K562 (cell line): ENCODE results near the gene RALGPS1.

ENCODE experiments used
- CREB1 ChIP-seq, 2 experiments: sonication (generic) in 1 of 2; formaldehyde crosslinking in 1 of 2; IDR thresholded peaks; 2 replicates each; pipeline versions ENCODE4 v1.6.1 to v1.8.0; 2012 to 2022; ENCODE audit warnings: inconsistent platforms in 1 of 2, mild to moderate bottlenecking in 1 of 2, missing genetic modification reagents in 1 of 2, moderate library complexity in 1 of 2
- E2F1 ChIP-seq: sonication (generic); formaldehyde crosslinking; IDR thresholded peaks from 2 replicates; pipeline ENCODE4 v1.8.1; 2023; ENCODE audit warnings: mild to moderate bottlenecking, missing genetic modification reagents, moderate library complexity
- GATA2 ChIP-seq: sonication (generic); formaldehyde crosslinking; IDR thresholded peaks from 2 replicates; pipeline ENCODE4 v1.4.0; 2020; ENCODE audit warnings: mild to moderate bottlenecking, missing genetic modification reagents
- IRF9 ChIP-seq: fragments of 450-650 bp; IDR thresholded peaks from 2 replicates; pipeline ENCODE4 v1.6.1; 2016; ENCODE audit warnings: missing biosample characterization, missing genetic modification characterization
- MAZ ChIP-seq, 2 experiments: fragments of 450-650 bp in 1 of 2; sonication (generic) in 1 of 2; formaldehyde crosslinking; IDR thresholded peaks in 1 of 2; conservative IDR thresholded peaks in 1 of 2; 2 replicates each; pipeline versions ENCODE4 v1.4.0 to v1.5.0; 2020; ENCODE audit warnings: mild to moderate bottlenecking in 1 of 2, missing genetic modification reagents in 1 of 2
- SMARCA5 ChIP-seq: fragments of 450-650 bp; IDR thresholded peaks from 2 replicates; pipeline ENCODE4 v1.6.1; 2016

GRCh38 chr9:126979461-126979860 lies 64.9 kb downstream of the RALGPS1 start:
- TF ChIP-seq SMARCA5 = no peak
- no peak for TF ChIP-seq CREB1 (IDR thresholded peaks at IDR 0.05)
- no peak for TF ChIP-seq CREB1 (CRISPR knock-in tag; IDR thresholded peaks at IDR 0.05)
- TF ChIP-seq GATA2 = no peak
- TF ChIP-seq E2F1 (CRISPR knock-in tag) = no peak
- TF ChIP-seq MAZ (CRISPR knock-in tag; conservative IDR thresholded peaks at IDR 0.05 in 1 of 2, IDR thresholded peaks at IDR 0.05 in 1 of 2) = no peak
- TF ChIP-seq IRF9 (tag) = no peak
